GM13976 (cell line): ENCODE data around the gene RTL5.

Source experiments
- DNase-seq: peaks from one replicate; pipeline ENCODE4 v3.0.0; 2012; ENCODE audit warnings: low spot score
- CTCF ChIP-seq: IDR thresholded peaks from 2 replicates; pipeline ENCODE4 v1.5.1; 2012; ENCODE audit warnings: borderline replicate concordance, mild to moderate bottlenecking; ENCODE audit not compliant: insufficient read depth; ENCODE audit errors: extremely low read depth, missing control alignments, control extremely low read depth
- in situ Hi-C: fragments of 300-500 bp; cut with MboI; formaldehyde crosslinking; loops from one replicate; pipeline ENCODE4 v1.12.0; 2022; ENCODE audit warnings: low sequenced_read_pairs, mixed read lengths, inconsistent platforms; ENCODE audit not compliant: unreplicated experiment

Gene RTL5

GRCh38 chrX:72110051-72110875 lies 21.5 kb downstream of the RTL5 start:
- no peak for TF ChIP-seq CTCF

DNA sequence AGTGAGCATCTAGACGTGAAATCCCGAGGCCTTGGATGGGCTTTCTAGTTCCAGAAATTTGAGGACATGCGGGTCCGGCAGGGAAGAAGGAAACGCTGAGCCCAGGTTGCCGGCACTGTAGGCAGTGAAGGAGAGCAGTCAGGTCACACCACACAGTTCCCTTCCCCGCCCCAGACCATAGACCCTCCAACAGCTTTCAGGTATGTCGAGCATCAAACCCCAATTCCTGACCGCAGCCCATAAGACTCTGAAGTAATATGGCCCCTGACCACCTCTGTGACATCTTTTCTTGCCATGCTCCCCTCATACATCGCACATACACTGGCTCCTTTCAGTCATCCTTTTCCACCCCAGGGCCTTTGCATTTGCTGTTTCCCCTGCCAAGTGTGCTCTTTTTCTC lies 23.0 kb downstream of the RTL5 start:
- DNase-seq, result no peak
- no peak for TF ChIP-seq CTCF

More at GRCh38 chrX:72110051-72110875, 21.5 kb downstream of the RTL5 start:
- in situ Hi-C loops, result no loop called here
- DNase-seq, result no peak

DNA sequence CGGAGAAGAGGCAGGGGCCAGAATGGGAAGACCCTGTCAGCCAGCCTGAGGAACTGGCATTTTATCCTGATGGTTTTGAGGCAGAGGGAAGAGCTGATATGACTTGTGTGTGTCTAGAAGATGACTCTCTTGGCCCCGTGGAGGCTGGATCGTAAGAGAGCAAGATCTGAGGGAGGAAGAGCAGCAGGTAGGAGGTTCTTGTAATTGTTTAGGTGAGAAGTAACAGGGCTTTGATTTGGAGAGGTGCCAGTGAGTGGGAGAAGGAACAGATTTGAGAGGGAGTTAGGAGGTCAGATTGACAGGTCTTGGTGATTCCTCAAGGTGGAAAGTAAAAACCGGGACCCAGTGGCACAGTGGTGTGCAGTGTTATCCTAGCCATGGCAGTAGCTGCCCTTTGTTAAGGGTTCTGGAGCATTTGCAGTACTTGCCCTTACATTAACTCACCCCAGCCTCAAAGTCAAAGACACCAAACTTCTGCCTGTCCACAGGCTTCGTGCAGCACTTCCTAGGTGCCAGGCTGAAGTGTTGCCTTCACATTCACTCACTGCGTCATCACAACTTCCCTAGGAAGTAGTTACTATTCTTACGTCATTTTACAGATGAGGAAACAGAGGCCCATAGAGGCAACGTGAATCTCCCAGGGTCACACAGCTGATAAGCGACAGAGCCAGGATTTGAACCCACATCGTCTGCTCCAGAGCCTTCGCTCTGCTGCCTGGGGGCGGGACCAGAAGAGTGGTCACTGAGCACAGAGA lies 23.7 kb downstream of the RTL5 start:
- DNase-seq, result no peak
- in situ Hi-C loops, result no loop called here
- TF ChIP-seq CTCF, result no peak

More for the DNA sequence above, 23.0 kb downstream of the RTL5 start:
- in situ Hi-C loops, result no loop called here

DNA sequence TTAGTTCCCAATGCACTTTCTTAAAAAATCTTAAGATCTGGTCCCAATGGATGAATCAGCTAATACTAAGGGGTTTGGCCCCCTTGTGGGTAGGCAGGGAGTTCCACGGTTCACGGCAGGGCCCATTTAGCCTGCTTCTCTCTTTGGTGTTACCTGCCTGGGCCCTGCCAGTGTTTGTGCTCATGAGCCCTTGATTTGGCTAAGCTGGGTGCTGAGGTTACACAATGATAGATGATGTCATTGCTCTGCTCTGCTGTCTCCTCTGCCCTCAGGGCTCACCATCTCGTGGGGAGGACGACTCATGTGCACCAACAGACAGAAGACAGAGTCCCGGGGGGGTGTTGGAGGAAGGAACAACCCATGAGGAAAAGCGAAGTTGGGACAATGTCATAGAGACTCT lies 24.4 kb downstream of the RTL5 start:
- in situ Hi-C loops, result no loop called here
- no peak for TF ChIP-seq CTCF
- no peak for DNase-seq

DNA sequence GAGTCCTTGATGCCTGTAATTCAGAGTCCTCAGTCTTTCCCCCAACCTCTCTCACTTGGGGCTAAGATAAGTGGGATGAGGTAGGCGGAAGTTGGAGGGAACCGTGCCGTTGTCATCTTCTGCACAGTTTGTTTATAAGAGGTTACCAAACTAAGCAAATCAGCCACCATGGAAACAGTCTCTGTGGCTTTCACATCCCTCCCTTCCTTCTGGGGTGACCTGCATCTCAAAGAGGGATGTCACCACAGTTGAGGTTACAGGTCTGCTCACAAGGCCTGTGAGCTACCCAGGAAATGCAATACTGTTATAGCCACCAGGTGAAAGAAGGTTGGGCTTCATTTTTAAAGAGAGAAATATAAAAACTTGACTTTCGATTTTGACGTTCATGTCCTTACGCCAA lies 26.3 kb downstream of the RTL5 start:
- in situ Hi-C loops, result no loop called here
- no peak for TF ChIP-seq CTCF
- DNase-seq, result peak; percentile 56

GRCh38 chrX:72102760-72103159 lies 29.0 kb downstream of the RTL5 start:
- TF ChIP-seq CTCF, result no peak
- in situ Hi-C loops, result no loop called here
- no peak for DNase-seq
